ENCODE results near the gene COX5A. TPM values are rescaled to one million over a fixed set of nuclear protein-coding genes. Genes with fewer than 3 reads are reported as not detected.

COX5A gene
- total and polyA plus RNA-seq, 2 of the 4 experiments (the other 2 are of a cell fraction), result 39.8 to 141 TPM

GRCh38 chr15:74951006-74951405, 13.1 kb upstream of the COX5A start:
- Histone ChIP-seq H2AK5ac (ENCODE audit: low read depth, low read length) (no peak overlapping the region), H4K20me1 (ENCODE audit: insufficient read depth, low read length) (no peaks in the 10 kb centered on the region; the same call in 1 of the 2 replicates), H2BK20ac (ENCODE audit: low read depth, low read length) (no peak overlapping the region), H2BK5ac (ENCODE audit: low read depth, low read length, poor library complexity, severe bottlenecking) (no peak overlapping the region), H2AK9ac (replicated peaks; ENCODE audit: low read depth, low read length, poor library complexity) (no peak overlapping the region), H3K36me3 (ENCODE audit: control insufficient read depth, insufficient read depth, low read length) (no peaks in the 10 kb centered on the region), H3K9me1 (ENCODE audit: insufficient read depth, low read length) (no peaks in the 10 kb centered on the region), H3K4ac (ENCODE audit: low read depth, low read length) (no peak overlapping the region), H2BK120ac (ENCODE audit: low read depth, low read length) (no peak overlapping the region), H3K9me3 (ENCODE audit: control insufficient read depth, insufficient read depth, low read length) (no peaks in the 10 kb centered on the region), H4K91ac (ENCODE audit: insufficient read depth, low read depth, low read length) (no peak overlapping the region), H3K27ac (ENCODE audit: insufficient read depth, low read length) (no peak overlapping the region), H2AFZ (replicated peaks; ENCODE audit: low read length, poor library complexity) (no peak overlapping the region), H3K4me1 (ENCODE audit: control insufficient read depth, insufficient read depth, low read length) (peaks cover 5% of the 10 kb centered on the region; the same call in 1 of the 2 replicates), H3K14ac (replicated peaks; ENCODE audit: low read depth, low read length) (no peak overlapping the region), H4K8ac (ENCODE audit: low read depth in 2 of 2, low read length in 2 of 2) (no peak overlapping the region), H3K4me2 (ENCODE audit: low read depth, low read length) (no peak overlapping the region), H3K27me3 (ENCODE audit: control insufficient read depth, insufficient read depth, low read length) (peaks cover 5% of the 10 kb centered on the region), H3K56ac (ENCODE audit: extremely low read depth, insufficient read depth, low read length) (no peak overlapping the region), H3K4me3 (ENCODE audit: insufficient read depth, low read depth, low read length) (no peak overlapping the region), H3K18ac (ENCODE audit: low read depth, low read length) (no peak overlapping the region), H3K23ac (ENCODE audit: low read depth, low read length) (no peak overlapping the region), H4K5ac (ENCODE audit: low read depth, low read length) (no peak overlapping the region), H3K79me1 (ENCODE audit: low read depth in 1 of 2, low read length in 2 of 2) (no peaks in the 10 kb centered on the region), H3K9ac (ENCODE audit: low read depth, low read length) (no peak overlapping the region), H2BK15ac (ENCODE audit: low read depth, low read length) (no peak overlapping the region)
- 73% methylated on average over 1 of the region's 3 CpGs; no CpG with 5 or more reads in 1 of the 2 experiments for WGBS, 2 experiments (ENCODE audit: extremely low coverage in 2 of 2, insufficient read length in 1 of 2)
- POLR2A ChIA-PET (ENCODE audit: unreplicated experiment), result interaction anchor here (1.0 kb wide), 1 partner anchor 12 kb away, joined by 6 read pairs; no protein-coding TSS in a partner anchor
- in situ Hi-C loops (cut with MboI; ENCODE audit: low sequenced_read_pairs) (no loop called here), dilution Hi-C loops (cut with HindIII; ENCODE audit: low sequenced_read_pairs, unreplicated experiment) (no loop called here), intact Hi-C loops (cut with micrococcal nuclease) (loop anchor here (5.0 to 10.0 kb wide), 2 partner anchors 314 to 576 kb away; no protein-coding TSS in a partner anchor)
- DNase-seq, result no peak
- TF ChIP-seq RCOR1 (IDR thresholded peaks at IDR 0.05; ENCODE audit: insufficient replicate concordance, low read length) (no peak), ELK1 (IDR thresholded peaks at IDR 0.05; ENCODE audit: borderline replicate concordance, low read depth, low read length) (no peak), RFX5 (IDR thresholded peaks at IDR 0.05; ENCODE audit: low read depth, low read length) (no peak), CTCF (conservative IDR thresholded peaks at IDR 0.05; ENCODE audit: low read depth, low read length) (no peak), CHD1 (IDR thresholded peaks at IDR 0.05; ENCODE audit: low read depth, low read length) (no peak), MXI1 (IDR thresholded peaks at IDR 0.05; ENCODE audit: borderline replicate concordance, low read depth, low read length) (no peak), RAD21 (IDR thresholded peaks at IDR 0.05; ENCODE audit: low read length) (no peak), SMC3 (IDR thresholded peaks at IDR 0.05; ENCODE audit: low read depth, low read length) (no peak), BHLHE40 (IDR thresholded peaks at IDR 0.05; ENCODE audit: low read depth, low read length) (no peak), CEBPB (IDR thresholded peaks at IDR 0.05; ENCODE audit: low read depth, low read length) (no peak), MAZ (IDR thresholded peaks at IDR 0.05; ENCODE audit: borderline replicate concordance, low read depth, low read length) (no peak), MAFK (IDR thresholded peaks at IDR 0.05; ENCODE audit: low read depth, low read length) (no peak), USF2 (IDR thresholded peaks at IDR 0.05; ENCODE audit: low read depth, low read length) (no peak), POLR2A (IDR thresholded peaks at IDR 0.05; ENCODE audit: low read depth, low read length) (no peak)
- BruUV-seq (replicated peaks), result no TSS peak
- CTCF ChIA-PET, result interaction anchor here (0.6 to 1.4 kb wide), 7 partner anchors 8 to 312 kb away, joined by 3 to 9 read pairs (median 4); no protein-coding TSS in a partner anchor
- ATAC-seq (ENCODE audit: low read depth), result no peak
